A549 (cell line): ENCODE results near the gene TENT5A.

Experiments
- CBX8 ChIP-seq: fragments of 200-600 bp; sonication (generic); IDR thresholded peaks from 2 replicates; pipeline ENCODE4 v1.6.1; 2016
- CTCF ChIP-seq: fragments of >200 bp; sonication (Bioruptor Twin); formaldehyde crosslinking; IDR thresholded peaks from 3 replicates; pipeline ENCODE4 v1.5.1; 2016
- HDAC2 ChIP-seq: fragments of 200-600 bp; sonication (generic); IDR thresholded peaks from 2 replicates; pipeline ENCODE4 v1.6.1; 2016
- HMGXB4 ChIP-seq: fragments of 250-450 bp; sonication (Bioruptor Pico); IDR thresholded peaks from 2 replicates; pipeline ENCODE4 v1.5.0; 2021; ENCODE audit warnings: mild to moderate bottlenecking, moderate library complexity, borderline replicate concordance
- MAFK ChIP-seq: fragments of 450-650 bp; IDR thresholded peaks from 2 replicates; pipeline ENCODE4 v1.6.1; 2014; ENCODE audit not compliant: partially characterized antibody
- MYC ChIP-seq: IDR thresholded peaks from 2 replicates; pipeline ENCODE4 v1.6.1; 2012; ENCODE audit warnings: mild to moderate bottlenecking, inconsistent platforms, low read length, improper control_type of control experiment, borderline replicate concordance
- REST ChIP-seq: fragments of 200-600 bp; sonication (generic); IDR thresholded peaks from 2 replicates; pipeline ENCODE4 v1.6.1; 2016; ENCODE audit warnings: antibody characterized with exemption, mild to moderate bottlenecking, moderate library complexity
- SMC3 ChIP-seq: fragments of >200 bp; sonication (Bioruptor Twin); formaldehyde crosslinking; IDR thresholded peaks from 3 replicates; pipeline ENCODE4 v1.6.1; 2018; ENCODE audit warnings: inconsistent platforms
- TP53 ChIP-seq: fragments of 250-450 bp; sonication (Bioruptor Pico); IDR thresholded peaks from 2 replicates; pipeline ENCODE4 v1.5.0; 2021; ENCODE audit warnings: mild to moderate bottlenecking, moderate library complexity
- ZC3H11A ChIP-seq: fragments of 450-650 bp; IDR thresholded peaks from 2 replicates; pipeline ENCODE4 v1.6.1; 2014; ENCODE audit warnings: antibody characterized with exemption, mild to moderate bottlenecking
- ZFP36 ChIP-seq: fragments of 450-650 bp; IDR thresholded peaks from 2 replicates; pipeline ENCODE4 v1.6.1; 2014; ENCODE audit warnings: borderline replicate concordance; ENCODE audit not compliant: partially characterized antibody
- ZSCAN20 ChIP-seq: fragments of 250-450 bp; sonication (Bioruptor Pico); IDR thresholded peaks from 2 replicates; pipeline ENCODE4 v1.8.0; 2022; ENCODE audit warnings: mild to moderate bottlenecking, moderate library complexity

GRCh38 chr6:81786150-81786549 is 33.7 kb upstream of the TENT5A start:
- TF ChIP-seq CTCF: no peak
- no peak for TF ChIP-seq SMC3
- no peak for TF ChIP-seq ZFP36
- no peak for TF ChIP-seq TP53 (CRISPR knock-in tag)
- no peak for TF ChIP-seq REST
- no peak for TF ChIP-seq CBX8
- no peak for TF ChIP-seq MYC
- TF ChIP-seq ZSCAN20 (CRISPR knock-in tag): no peak
- TF ChIP-seq HDAC2: no peak
- no peak for TF ChIP-seq ZC3H11A
- TF ChIP-seq HMGXB4 (CRISPR knock-in tag): no peak
- no peak for TF ChIP-seq MAFK
